OCI-LY1 (cell line): ENCODE data around the gene MEPCE.

Experiments used
- H2AFZ ChIP-seq: fragments of 200-600 bp; sonication (generic), shearing (Covaris generic); 2 replicates; pipeline ENCODE4 v1.6.0; 2014; ENCODE audit warnings: antibody characterized with exemption, mild to moderate bottlenecking, low read length
- H3F3A ChIP-seq: fragments of 200-600 bp; sonication (generic), shearing (Covaris generic); 2 replicates; pipeline ENCODE4 v1.6.0; 2014; ENCODE audit warnings: mild to moderate bottlenecking, antibody characterized with exemption, low read length, moderate library complexity; ENCODE audit not compliant: insufficient read depth
- H3K27ac ChIP-seq: fragments of 200-600 bp; sonication (generic); 2 replicates; pipeline ENCODE4 v1.5.1; 2014; ENCODE audit warnings: low read length, mixed run types, mild to moderate bottlenecking, low read depth; ENCODE audit not compliant: poor library complexity, severe bottlenecking
- H3K27me3 ChIP-seq: fragments of 200-600 bp; sonication (generic); 2 replicates; pipeline ENCODE4 v1.6.0; 2014; ENCODE audit warnings: antibody characterized with exemption, mild to moderate bottlenecking, low read length, moderate library complexity; ENCODE audit not compliant: insufficient read depth
- H3K36me3 ChIP-seq: fragments of 200-600 bp; sonication (generic); 2 replicates; pipeline ENCODE4 v1.6.1; 2014; ENCODE audit warnings: mild to moderate bottlenecking, antibody characterized with exemption, low read length, moderate library complexity, mixed read lengths; ENCODE audit not compliant: insufficient read depth
- H3K4me1 ChIP-seq: fragments of 200-600 bp; sonication (generic); 2 replicates; pipeline ENCODE4 v1.5.1; 2014; ENCODE audit warnings: mild to moderate bottlenecking, low read length, moderate library complexity; ENCODE audit not compliant: insufficient read depth, severe bottlenecking
- H3K4me2 ChIP-seq: fragments of 200-600 bp; sonication (generic), shearing (Covaris generic); 2 replicates; pipeline ENCODE4 v1.6.1; 2014; ENCODE audit warnings: low read length
- H3K4me3 ChIP-seq: fragments of 200-600 bp; sonication (generic); 2 replicates; pipeline ENCODE4 v1.5.1; 2014; ENCODE audit warnings: low read length, low read depth, mild to moderate bottlenecking, mixed read lengths; ENCODE audit not compliant: poor library complexity, severe bottlenecking
- H3K79me2 ChIP-seq: fragments of 200-600 bp; shearing (Covaris generic); 2 replicates; pipeline ENCODE4 v1.6.1; 2016; ENCODE audit warnings: mixed run types, low read length, mixed read lengths; ENCODE audit not compliant: insufficient read depth
- H3K9ac ChIP-seq: fragments of 200-600 bp; sonication (generic), shearing (Covaris generic); 2 replicates; pipeline ENCODE4 v1.6.1; 2014; ENCODE audit warnings: mild to moderate bottlenecking, low read length, mixed read lengths
- H3K9me2 ChIP-seq: fragments of 200-600 bp; sonication (generic), shearing (Covaris generic); 2 replicates; pipeline ENCODE4 v1.6.1; 2014; ENCODE audit warnings: low read depth, mild to moderate bottlenecking, low read length, mixed read lengths
- H3K9me3 ChIP-seq: fragments of 200-600 bp; shearing (Covaris generic); 2 replicates; pipeline ENCODE4 v1.6.1; 2014; ENCODE audit warnings: low read length, mixed read lengths
- H4K20me1 ChIP-seq: fragments of 200-600 bp; sonication (generic), shearing (Covaris generic); 2 replicates; pipeline ENCODE4 v1.6.0; 2016; ENCODE audit warnings: mild to moderate bottlenecking, low read length; ENCODE audit not compliant: insufficient read depth
- EZH2 ChIP-seq: fragments of 200-600 bp; sonication (generic), shearing (Covaris generic); IDR thresholded peaks from 2 replicates; pipeline ENCODE4 v1.8.0; 2017; ENCODE audit warnings: borderline replicate concordance, mixed run types, mild to moderate bottlenecking, antibody characterized with exemption, low read length, moderate library complexity, mixed read lengths
- TF ChIP-seq, protein P1 (sequence below): fragments of 200-600 bp; sonication (generic), shearing (Covaris generic); IDR thresholded peaks from 2 replicates; pipeline ENCODE4 v1.5.1; 2017; ENCODE audit warnings: mild to moderate bottlenecking, antibody characterized with exemption, low read length, moderate library complexity, mixed read lengths

The MEPCE gene

DNA sequence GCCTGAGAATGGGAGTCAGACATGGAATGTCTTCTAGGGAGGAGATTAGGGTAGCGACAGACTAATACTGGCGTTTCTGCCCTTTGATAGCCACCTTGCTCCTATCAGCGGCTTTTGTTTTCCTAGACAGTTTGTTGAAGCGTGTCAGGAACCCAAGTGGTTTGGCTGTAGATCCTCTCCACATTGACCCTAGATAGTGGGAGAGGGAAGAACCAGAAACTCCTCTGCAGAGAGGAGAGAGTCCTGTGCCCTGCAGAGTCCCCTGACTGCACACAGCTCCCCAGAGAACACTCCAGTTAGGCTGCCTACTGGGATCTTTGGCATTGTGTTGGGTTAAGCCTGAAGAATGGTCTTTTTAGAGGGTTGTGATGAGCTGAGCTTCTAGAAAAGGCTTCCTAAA is 2.4 kb downstream of the MEPCE start:
- Histone ChIP-seq H3F3A (0 out of 2 replicates have a peak, but pooled peaks cover 9% of the 10 kb centered on the region), H3K27me3 (no peaks in the 10 kb centered on the region), H3K4me1 (peaks cover 59% of the 10 kb centered on the region), H3K4me3 (no peak overlapping the region), H2AFZ (no peak overlapping the region), H4K20me1 (no peaks in the 10 kb centered on the region), H3K4me2 (peak overlapping the region; percentile 77; the same call in 1 of the 2 replicates), H3K36me3 (peaks cover 52% of the 10 kb centered on the region), H3K9me3 (no peaks in the 10 kb centered on the region), H3K79me2 (peaks cover 6% of the 10 kb centered on the region; the same call in 1 of the 2 replicates), H3K9ac (peak overlapping the region; percentile 95; the same call in 1 of the 2 replicates), H3K9me2 (no peaks in the 10 kb centered on the region), H3K27ac (peak overlapping the region; percentile 92)
- no peak for TF ChIP-seq EZH2
- TF ChIP-seq, protein P1, sequence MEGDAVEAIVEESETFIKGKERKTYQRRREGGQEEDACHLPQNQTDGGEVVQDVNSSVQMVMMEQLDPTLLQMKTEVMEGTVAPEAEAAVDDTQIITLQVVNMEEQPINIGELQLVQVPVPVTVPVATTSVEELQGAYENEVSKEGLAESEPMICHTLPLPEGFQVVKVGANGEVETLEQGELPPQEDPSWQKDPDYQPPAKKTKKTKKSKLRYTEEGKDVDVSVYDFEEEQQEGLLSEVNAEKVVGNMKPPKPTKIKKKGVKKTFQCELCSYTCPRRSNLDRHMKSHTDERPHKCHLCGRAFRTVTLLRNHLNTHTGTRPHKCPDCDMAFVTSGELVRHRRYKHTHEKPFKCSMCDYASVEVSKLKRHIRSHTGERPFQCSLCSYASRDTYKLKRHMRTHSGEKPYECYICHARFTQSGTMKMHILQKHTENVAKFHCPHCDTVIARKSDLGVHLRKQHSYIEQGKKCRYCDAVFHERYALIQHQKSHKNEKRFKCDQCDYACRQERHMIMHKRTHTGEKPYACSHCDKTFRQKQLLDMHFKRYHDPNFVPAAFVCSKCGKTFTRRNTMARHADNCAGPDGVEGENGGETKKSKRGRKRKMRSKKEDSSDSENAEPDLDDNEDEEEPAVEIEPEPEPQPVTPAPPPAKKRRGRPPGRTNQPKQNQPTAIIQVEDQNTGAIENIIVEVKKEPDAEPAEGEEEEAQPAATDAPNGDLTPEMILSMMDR, result no peak

DNA sequence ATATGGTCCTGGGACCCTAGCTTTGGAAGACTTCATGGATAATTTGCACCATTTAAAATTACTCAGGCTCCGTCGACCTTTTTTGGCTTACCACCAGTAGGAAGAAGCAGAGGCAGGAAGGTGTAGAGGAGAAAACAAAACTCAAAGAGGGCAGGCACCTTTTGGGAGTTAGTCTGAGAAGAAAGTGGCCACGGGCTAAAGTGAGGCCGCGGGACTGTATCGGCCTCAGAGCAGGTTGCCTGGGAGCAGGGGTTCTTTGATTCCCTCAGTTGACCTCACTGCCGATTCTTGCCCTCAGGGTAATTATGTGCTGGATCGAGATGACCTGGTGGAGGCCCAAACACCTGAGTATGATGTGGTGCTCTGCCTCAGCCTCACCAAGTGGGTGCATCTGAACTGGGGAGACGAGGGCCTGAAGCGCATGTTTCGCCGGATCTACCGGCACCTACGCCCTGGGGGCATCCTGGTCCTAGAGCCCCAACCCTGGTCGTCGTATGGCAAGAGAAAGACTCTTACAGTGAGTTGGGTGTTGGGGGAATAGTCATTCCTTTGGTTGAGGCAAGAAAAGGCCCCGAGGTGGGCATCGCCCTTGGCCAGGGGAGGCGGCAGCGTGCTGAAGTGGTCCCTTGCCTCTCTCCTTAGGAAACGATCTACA is 3.1 kb downstream of the MEPCE start:
- Histone ChIP-seq H4K20me1 (no peaks in the 10 kb centered on the region), H3K9ac (no peak overlapping the region; the same call in 1 of the 2 replicates), H3K4me1 (peaks cover 61% of the 10 kb centered on the region), H3K9me3 (no peaks in the 10 kb centered on the region), H3K27me3 (no peaks in the 10 kb centered on the region), H2AFZ (no peak overlapping the region), H3K36me3 (peaks cover 52% of the 10 kb centered on the region), H3K79me2 (peaks cover 6% of the 10 kb centered on the region; the same call in 1 of the 2 replicates), H3K4me2 (peak overlapping the region; percentile 77; the same call in 1 of the 2 replicates), H3K9me2 (no peaks in the 10 kb centered on the region), H3K4me3 (no peak overlapping the region), H3F3A (0 out of 2 replicates have a peak, but pooled peaks cover 9% of the 10 kb centered on the region), H3K27ac (peak overlapping the region; percentile 92)
- TF ChIP-seq, protein P1, result no peak
- no peak for TF ChIP-seq EZH2

DNA sequence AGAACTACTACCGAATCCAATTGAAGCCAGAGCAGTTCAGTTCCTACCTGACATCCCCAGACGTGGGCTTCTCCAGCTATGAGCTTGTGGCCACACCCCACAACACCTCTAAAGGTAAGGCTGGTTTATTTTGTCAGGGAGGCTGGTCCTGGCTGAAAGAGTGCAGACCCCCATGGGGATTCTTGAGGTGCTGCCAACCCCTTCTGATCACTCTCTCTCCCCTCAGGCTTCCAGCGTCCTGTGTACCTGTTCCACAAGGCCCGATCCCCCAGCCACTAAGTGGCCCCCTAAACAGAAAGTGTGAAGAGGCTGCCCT is 3.6 kb downstream of the MEPCE start:
- Histone ChIP-seq H3K9me2 (no peaks in the 10 kb centered on the region), H3K4me1 (peaks cover 61% of the 10 kb centered on the region), H3K27me3 (no peaks in the 10 kb centered on the region), H3K4me2 (no peak overlapping the region; the same call in 1 of the 2 replicates), H3K4me3 (no peak overlapping the region), H3K9me3 (no peaks in the 10 kb centered on the region), H2AFZ (no peak overlapping the region), H4K20me1 (no peaks in the 10 kb centered on the region), H3K9ac (no peak overlapping the region; the same call in 1 of the 2 replicates), H3F3A (0 out of 2 replicates have a peak, but pooled peaks cover 9% of the 10 kb centered on the region), H3K27ac (peak overlapping the region; percentile 92), H3K36me3 (peaks cover 52% of the 10 kb centered on the region), H3K79me2 (peaks cover 6% of the 10 kb centered on the region; the same call in 1 of the 2 replicates)
- TF ChIP-seq EZH2, result no peak
- TF ChIP-seq, protein P1, result no peak
